ENCODE data around the gene LMBR1L. TPM values are rescaled to one million over a fixed set of nuclear protein-coding genes. Genes with fewer than 3 reads are reported as not detected.

LMBR1L gene
- total and polyA plus RNA-seq, 2 of the 13 experiments (the other 11 are each of a cell fraction or from before 2014, with no cell fraction given), result 12.2 to 65.9 TPM

GRCh38 chr12:49110464-49111155 lies at the start of gene LMBR1L (continued):
- TF ChIP-seq BHLHE40 (IDR thresholded peaks at IDR 0.05; ENCODE audit: low read length) (peak; percentile 68), ZNF670 (CRISPR knock-in tag; IDR thresholded peaks at IDR 0.05; ENCODE audit: borderline replicate concordance) (no peak), ZNF674 (CRISPR knock-in tag; IDR thresholded peaks at IDR 0.05; ENCODE audit: low read depth) (no peak), ZNF326 (CRISPR knock-in tag; IDR thresholded peaks at IDR 0.05; ENCODE audit: borderline replicate concordance) (no peak), ZNF235 (CRISPR knock-in tag; IDR thresholded peaks at IDR 0.05; ENCODE audit: borderline replicate concordance) (0 out of 2 replicates have a peak, but pooled peaks have one; percentile 45), NR2F2 (IDR thresholded peaks at IDR 0.05; ENCODE audit: borderline replicate concordance, low read depth) (no peak; the same call in 1 of the 2 replicates), SOX5 (CRISPR knock-in tag; IDR thresholded peaks at IDR 0.05; ENCODE audit: borderline replicate concordance) (0 out of 2 replicates have a peak, but pooled peaks have one; percentile 10), SIN3B (IDR thresholded peaks at IDR 0.05; ENCODE audit: low read length) (no peak), CCAR2 (optimal IDR thresholded peaks at IDR 0.05; ENCODE audit: low read depth, low read length) (no peak), ZFP36L2 (CRISPR knock-in tag; IDR thresholded peaks at IDR 0.05) (no peak), ZNF101 (CRISPR knock-in tag; IDR thresholded peaks at IDR 0.05; ENCODE audit: borderline replicate concordance, low read depth) (no peak), ZBTB38 (CRISPR knock-in tag; IDR thresholded peaks at IDR 0.05) (peak; percentile 65; the same call in 1 of the 2 replicates), ZNF121 (CRISPR knock-in tag; IDR thresholded peaks at IDR 0.05) (no peak), DMTF1 (CRISPR knock-in tag; IDR thresholded peaks at IDR 0.05) (no peak), NFE2L2 (IDR thresholded peaks at IDR 0.05; ENCODE audit: low read length) (no peak), MLXIP (CRISPR knock-in tag; IDR thresholded peaks at IDR 0.05; ENCODE audit: borderline replicate concordance) (no peak), ZBTB4 (CRISPR knock-in tag; IDR thresholded peaks at IDR 0.05; ENCODE audit: borderline replicate concordance) (no peak), ZNF550 (CRISPR knock-in tag; IDR thresholded peaks at IDR 0.05; ENCODE audit: borderline replicate concordance) (no peak), TOPORS (CRISPR knock-in tag; IDR thresholded peaks at IDR 0.05) (no peak), NFATC3 (CRISPR knock-in tag; IDR thresholded peaks at IDR 0.05) (no peak), FOXC1 (CRISPR knock-in tag; IDR thresholded peaks at IDR 0.05; ENCODE audit: borderline replicate concordance) (no peak)
